GM18511 (cell line): ENCODE data around the gene CHADL.

Source experiments
- ATAC-seq: cut with Tn5 transposase; IDR thresholded peaks from one replicate; pipeline ENCODE4 v1.9.1; 2021; ENCODE audit warnings: mild to moderate bottlenecking, moderate library complexity; ENCODE audit not compliant: unreplicated experiment

The CHADL gene

GRCh38 chr22:41234815-41235695 lies 5.7 kb downstream of the CHADL start:
- no peak for ATAC-seq

GRCh38 chr22:41231369-41231768 lies 9.4 kb downstream of the CHADL start:
- ATAC-seq = no peak

- no peak for ATAC-seq
These were observed 10.3 kb downstream of the CHADL start for GRCh38 chr22:41230401-41230785.

DNA sequence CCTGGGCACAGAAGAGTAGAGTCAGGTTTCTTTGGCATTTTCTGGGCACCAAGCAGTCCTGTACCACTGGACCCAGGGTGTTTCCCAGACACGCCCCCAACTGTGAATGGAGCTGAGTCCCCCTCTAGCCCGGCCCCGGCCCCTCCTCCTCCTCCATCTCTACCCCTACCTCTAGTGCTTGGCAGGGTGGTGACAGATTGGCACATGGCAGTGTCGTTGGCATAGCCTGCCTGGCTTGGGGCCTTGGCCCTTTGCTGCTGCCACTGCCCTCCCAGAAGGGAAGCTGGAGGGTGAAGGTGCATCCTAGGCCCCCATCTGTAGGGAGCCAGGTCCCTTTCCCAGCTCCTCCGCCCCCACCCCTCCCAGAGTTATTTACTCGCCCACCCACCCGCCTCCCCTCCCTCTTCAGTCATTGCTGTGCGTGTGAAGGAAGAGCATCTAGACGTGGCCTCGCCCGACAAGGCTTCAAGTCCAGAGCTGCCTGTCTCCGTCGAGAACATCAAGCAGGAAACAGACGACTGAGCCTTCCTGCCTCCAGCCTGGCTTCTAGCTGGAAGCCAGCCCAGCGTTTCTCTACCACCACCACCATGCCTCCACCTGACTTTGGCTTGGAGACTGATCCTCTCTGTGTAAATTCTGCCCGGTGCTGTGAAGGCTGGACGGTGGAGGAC lies 10.9 kb downstream of the CHADL start:
- no peak for ATAC-seq

- ATAC-seq = no peak
These were observed 11.5 kb downstream of the CHADL start for GRCh38 chr22:41229215-41229614.

GRCh38 chr22:41226723-41227655 lies 13.7 kb downstream of the CHADL start:
- ATAC-seq = no peak

DNA sequence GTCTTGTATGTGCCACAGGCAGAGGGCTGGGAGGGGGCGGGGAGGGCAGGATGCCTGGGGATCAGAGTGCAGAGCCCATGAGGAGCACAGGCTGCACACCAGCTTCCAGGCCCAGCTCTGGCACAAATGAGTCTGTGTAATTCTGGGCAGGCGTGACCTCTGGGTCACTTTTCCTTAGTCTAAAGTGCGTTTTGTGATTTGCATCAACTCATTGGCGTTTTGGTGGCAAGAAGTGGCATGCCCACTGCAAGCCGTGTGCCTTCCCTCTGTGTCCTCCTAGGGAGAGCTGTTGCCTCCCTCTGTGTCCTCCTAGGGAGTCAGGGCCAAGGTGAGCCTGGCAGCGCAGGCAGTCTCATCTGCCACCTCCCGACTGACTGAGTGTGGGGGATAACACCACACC lies 17.2 kb downstream of the CHADL start:
- no peak for ATAC-seq

GRCh38 chr22:41222846-41223507 lies 17.8 kb downstream of the CHADL start:
- no peak for ATAC-seq

GRCh38 chr22:41217553-41218157 lies 23.1 kb downstream of the CHADL start:
- no peak for ATAC-seq

- ATAC-seq = no peak
These were observed 23.7 kb downstream of the CHADL start for GRCh38 chr22:41216984-41217383.

DNA sequence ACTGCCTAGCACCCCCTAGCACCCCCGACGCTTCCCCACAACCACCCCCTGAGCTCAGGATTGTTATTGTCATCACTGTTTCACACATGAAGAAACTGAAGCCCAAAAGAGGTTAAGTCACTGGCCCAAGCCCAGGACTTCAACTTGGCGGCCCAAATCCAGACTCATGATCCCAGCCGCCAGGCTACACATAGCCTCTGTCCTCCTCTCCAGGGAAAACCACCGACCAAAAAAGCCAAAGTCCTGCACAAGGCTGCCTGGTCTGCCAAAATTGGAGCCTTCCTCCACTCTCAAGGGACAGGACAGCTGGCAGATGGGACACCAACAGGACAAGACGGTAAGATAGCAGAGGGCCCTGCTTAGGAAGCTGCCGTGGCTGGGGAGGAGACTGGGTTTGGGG lies 24.8 kb downstream of the CHADL start:
- ATAC-seq = no peak

GRCh38 chr22:41215409-41215808 lies 25.3 kb downstream of the CHADL start:
- no peak for ATAC-seq

DNA sequence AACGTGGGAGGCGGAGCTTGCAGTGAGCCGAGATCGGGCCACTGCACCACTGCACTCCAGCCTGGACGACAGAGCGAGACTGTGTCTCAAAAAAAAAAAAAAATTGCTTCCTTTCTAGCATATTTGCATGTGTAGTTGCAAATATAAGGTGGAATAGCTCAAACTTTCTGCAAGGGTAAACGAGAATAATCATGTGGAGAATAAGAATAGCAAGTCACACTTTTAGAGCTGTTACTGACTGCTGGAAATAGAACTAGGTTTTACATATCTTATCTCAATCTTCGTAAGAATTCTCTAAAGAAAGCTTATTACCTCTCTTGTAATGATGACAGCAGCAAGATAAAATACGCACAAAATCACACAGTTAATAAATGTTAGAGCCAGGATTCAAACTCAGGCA lies 34.0 kb downstream of the CHADL start:
- ATAC-seq = no peak

DNA sequence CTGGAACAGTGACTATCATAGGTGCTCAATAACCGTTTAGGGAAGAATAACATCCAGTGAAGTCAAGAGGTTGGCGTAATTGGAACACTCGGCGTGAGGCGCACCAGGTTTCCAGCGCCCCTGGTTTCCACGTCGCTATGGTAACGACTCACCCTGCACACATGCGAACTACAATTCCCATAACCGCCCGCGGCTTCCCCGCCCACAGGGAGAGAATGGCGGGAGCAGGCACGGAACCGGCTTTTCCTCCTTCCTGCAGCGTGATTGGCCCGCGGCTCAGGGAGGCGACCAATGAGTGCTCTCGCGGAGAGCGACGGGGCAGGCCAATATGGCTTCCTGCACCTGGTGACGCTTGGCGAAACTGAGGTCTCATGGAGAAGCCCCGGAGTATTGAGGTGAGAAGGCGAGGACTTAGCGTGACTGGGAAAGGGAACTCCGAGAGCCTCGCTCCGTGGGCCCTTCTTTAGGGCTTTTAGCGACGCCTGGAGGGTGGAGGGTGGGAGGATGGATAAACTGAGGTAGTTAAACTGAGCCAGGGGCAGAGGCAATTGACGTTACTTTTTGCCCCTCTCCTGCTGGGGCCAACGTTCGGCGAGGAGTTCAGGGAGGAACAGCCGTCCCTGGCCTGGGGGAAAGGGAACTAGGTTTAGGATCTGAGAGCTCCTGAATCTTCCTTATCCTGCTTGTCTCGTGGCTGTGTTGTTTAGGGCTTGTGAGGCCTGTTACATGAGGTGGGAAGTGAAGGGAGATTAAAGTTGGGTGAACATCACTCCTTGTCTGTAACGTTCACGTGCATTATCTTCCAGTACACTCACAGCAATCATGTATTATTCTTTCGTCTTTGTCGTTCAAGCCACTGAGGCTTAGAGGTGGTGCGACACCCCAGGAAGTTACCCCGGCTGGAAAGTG lies 35.5 kb downstream of the CHADL start, which contains the start of gene L3MBTL2:
TSS of gene L3MBTL2 (plus strand) at position 321 of the 909 bp plus-strand sequence. CDS start at position 372, 51 bp downstream.
- peak; percentile 90 for ATAC-seq

- ATAC-seq = no peak
These were observed 36.7 kb downstream of the CHADL start for GRCh38 chr22:41204066-41204465.

- no peak for ATAC-seq
These were observed 37.6 kb downstream of the CHADL start for GRCh38 chr22:41203118-41203517.

GRCh38 chr22:41201141-41201540 lies 39.6 kb downstream of the CHADL start:
- no peak for ATAC-seq

DNA sequence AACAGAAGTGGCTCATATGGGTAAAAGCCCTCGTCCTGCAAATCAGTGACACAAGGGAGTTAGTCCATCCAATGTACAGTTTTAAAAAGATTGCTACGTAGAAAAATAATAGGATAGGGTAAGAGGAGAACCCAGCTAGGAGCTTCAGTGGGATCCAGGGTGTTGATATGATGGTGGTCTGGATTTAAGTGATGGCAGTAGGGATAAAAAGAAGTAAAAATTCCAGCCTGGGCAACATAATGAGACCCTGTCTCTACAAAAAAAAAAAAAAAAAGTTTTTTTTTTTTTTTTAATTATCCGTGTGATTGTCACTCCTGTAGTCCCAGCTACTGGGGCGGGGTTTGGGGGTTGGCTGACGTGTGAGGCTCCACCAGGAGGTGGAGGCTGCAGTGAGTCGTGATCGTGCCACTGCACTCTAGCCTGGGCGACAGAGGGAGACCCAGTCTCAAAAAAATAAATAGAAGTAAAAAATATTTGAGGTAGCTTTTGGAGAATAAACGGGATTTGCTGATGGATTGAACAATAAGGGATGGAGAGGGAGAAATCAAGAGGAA lies 42.6 kb downstream of the CHADL start:
- ATAC-seq = no peak
